Measurements from ENCODE around the gene MDP1.
A peak's percentile ranks its signal among the peaks of the same experiment; 100 is the strongest.

MDP1 gene

DNA sequence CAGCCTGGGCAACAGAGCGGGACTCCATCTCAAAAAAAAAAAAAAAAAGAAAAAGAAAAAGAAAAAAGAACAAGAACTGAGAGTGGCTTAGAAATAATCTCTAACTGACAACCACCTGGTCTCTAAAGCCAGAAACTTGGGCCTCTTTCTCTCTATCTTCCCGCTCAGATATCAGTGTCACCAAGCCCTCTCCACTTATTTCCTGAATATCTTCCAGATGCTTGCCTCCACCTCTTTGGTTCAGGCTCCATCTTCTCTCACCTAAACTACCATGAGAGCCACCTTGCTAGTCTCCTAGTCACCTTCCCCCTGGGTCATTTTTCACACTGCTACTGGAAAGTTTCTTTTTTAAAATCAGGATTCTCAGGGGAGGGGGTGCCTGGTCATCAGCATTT is 18.8 kb downstream of the MDP1 start:
- TF ChIP-seq, protein P1, sequence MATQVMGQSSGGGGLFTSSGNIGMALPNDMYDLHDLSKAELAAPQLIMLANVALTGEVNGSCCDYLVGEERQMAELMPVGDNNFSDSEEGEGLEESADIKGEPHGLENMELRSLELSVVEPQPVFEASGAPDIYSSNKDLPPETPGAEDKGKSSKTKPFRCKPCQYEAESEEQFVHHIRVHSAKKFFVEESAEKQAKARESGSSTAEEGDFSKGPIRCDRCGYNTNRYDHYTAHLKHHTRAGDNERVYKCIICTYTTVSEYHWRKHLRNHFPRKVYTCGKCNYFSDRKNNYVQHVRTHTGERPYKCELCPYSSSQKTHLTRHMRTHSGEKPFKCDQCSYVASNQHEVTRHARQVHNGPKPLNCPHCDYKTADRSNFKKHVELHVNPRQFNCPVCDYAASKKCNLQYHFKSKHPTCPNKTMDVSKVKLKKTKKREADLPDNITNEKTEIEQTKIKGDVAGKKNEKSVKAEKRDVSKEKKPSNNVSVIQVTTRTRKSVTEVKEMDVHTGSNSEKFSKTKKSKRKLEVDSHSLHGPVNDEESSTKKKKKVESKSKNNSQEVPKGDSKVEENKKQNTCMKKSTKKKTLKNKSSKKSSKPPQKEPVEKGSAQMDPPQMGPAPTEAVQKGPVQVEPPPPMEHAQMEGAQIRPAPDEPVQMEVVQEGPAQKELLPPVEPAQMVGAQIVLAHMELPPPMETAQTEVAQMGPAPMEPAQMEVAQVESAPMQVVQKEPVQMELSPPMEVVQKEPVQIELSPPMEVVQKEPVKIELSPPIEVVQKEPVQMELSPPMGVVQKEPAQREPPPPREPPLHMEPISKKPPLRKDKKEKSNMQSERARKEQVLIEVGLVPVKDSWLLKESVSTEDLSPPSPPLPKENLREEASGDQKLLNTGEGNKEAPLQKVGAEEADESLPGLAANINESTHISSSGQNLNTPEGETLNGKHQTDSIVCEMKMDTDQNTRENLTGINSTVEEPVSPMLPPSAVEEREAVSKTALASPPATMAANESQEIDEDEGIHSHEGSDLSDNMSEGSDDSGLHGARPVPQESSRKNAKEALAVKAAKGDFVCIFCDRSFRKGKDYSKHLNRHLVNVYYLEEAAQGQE (IDR thresholded peaks at IDR 0.05; ENCODE audit: insufficient read depth in 1 of 2, low read depth in 2 of 2, low read length in 2 of 2): no peak
- no peak for TF ChIP-seq SIN3A (IDR thresholded peaks at IDR 0.05; ENCODE audit: borderline replicate concordance, insufficient read depth, low read length)
- TF ChIP-seq TAF1 (IDR thresholded peaks at IDR 0.05; ENCODE audit: borderline replicate concordance, insufficient read depth, low read length): no peak
- TF ChIP-seq FOXP2 (optimal IDR thresholded peaks at IDR 0.05; ENCODE audit: borderline replicate concordance, extremely low read depth, extremely low read length, insufficient read depth): no peak
- TF ChIP-seq POLR2AphosphoS5 (IDR thresholded peaks at IDR 0.05; ENCODE audit: low read depth, low read length): no peak

DNA sequence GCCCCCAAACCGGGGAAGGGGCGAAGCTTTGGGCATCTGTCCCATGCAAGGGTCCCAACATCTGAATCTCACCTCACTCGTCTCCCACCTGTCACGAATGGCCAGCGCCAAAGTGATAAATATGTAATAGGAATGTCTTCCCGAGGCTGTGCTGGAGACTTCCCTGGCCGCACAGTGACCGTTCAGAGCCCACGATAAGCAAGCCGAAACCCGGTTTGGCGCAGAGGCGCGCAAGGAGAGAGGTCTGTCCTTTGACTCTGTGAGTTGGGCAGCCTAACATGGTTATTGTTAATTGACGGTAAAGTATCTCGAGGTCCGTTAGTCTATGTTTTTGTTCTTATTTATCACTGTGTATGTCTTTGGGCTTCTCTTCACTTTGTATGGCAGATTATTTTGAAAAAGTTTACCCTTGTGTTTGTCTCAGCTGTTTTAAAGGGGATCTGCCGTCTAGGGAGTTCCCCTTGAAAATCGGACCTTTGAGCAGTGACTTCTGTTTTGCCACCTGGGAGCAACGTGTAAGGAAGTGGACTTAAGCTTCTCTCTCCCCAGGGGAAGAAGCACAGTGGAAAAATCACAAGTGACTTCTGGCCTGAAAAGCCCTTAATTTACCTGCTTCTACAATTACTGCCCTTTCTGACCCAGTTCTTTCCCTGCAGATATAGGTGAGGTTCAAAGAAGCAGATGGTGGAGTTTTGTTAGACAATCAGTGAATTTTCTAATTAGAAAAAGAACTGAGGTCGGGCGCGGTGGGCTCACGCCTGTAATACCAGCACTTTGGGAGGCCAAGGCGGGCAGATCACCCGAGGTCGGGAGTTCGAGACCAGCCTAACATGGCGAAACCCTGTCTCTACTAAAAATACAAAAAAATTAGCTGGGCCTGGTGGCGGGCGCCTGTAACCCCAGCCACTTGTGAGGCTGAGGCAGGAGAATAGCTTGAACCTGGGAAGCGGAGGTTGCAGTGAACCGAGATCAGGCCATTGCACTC is 19.5 kb downstream of the MDP1 start:
- TF ChIP-seq TAF1 (IDR thresholded peaks at IDR 0.05; ENCODE audit: borderline replicate concordance, insufficient read depth, low read length) (no peak), POLR2AphosphoS5 (IDR thresholded peaks at IDR 0.05; ENCODE audit: low read depth, low read length) (no peak), FOXP2 (optimal IDR thresholded peaks at IDR 0.05; ENCODE audit: borderline replicate concordance, extremely low read depth, extremely low read length, insufficient read depth) (no peak), SIN3A (IDR thresholded peaks at IDR 0.05; ENCODE audit: borderline replicate concordance, insufficient read depth, low read length) (no peak)
- TF ChIP-seq, protein P1 (IDR thresholded peaks at IDR 0.05; ENCODE audit: insufficient read depth in 1 of 2, low read depth in 2 of 2, low read length in 2 of 2): no peak

DNA sequence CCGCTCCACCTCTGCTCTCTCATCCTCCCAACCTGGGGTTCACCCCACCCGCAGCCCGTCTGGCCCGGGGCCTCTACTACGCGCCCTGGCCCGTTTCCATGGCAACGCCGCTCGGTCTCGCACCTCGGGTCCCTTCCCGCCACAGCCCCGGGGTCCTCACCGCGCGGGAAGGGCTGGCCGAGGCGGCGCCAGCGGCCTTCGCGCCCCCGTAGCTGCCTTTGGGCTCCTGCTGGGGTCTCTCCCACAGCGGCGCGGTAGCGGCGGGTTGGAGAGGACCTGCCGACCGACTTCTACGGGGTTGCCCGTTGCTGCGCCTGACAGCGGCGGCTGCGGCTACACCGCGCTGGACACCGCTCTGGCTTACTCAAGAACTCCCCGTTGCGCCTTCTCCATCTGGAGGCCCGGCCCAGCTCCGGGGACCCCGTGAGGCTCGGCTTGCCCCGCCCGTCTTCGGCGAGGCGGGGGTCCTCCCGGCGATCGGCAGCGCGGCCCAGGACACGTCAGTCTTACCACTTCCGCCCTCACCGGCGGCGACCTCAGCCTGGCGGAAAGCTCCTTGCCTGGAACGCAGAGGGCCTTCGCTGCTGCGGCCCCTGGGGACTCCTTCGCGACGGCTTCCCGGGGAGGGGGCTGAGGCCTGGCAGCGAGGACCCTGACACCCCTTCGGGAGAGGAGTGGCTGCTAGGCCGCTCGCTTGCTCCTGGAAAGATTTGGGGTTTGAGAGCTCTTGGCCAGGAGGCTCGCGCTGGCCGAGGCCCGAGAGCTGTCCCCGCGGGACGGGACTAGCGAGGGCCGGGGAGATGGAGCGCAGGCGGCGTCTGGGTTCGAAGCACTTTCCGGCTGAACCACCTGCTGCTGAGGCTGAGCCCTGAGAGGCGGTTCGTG is 20.4 kb downstream of the MDP1 start, which contains the start of gene TM9SF1:
TM9SF1 (minus strand) TSS at position 256 of the 885 bp plus-strand sequence. CDS start 422 bp downstream, outside the sequence.
- TF ChIP-seq SIN3A (IDR thresholded peaks at IDR 0.05; ENCODE audit: borderline replicate concordance, insufficient read depth, low read length): 0 out of 2 replicates have a peak, but pooled peaks have one; percentile 31
- peak; percentile 38 for TF ChIP-seq POLR2AphosphoS5 (IDR thresholded peaks at IDR 0.05; ENCODE audit: low read depth, low read length)
- TF ChIP-seq FOXP2 (optimal IDR thresholded peaks at IDR 0.05; ENCODE audit: borderline replicate concordance, extremely low read depth, extremely low read length, insufficient read depth): no peak
- 0 out of 2 replicates have a peak, but pooled peaks have one; percentile 32 for TF ChIP-seq TAF1 (IDR thresholded peaks at IDR 0.05; ENCODE audit: borderline replicate concordance, insufficient read depth, low read length)
- TF ChIP-seq, protein P1 (IDR thresholded peaks at IDR 0.05; ENCODE audit: insufficient read depth in 1 of 2, low read depth in 2 of 2, low read length in 2 of 2): no peak

DNA sequence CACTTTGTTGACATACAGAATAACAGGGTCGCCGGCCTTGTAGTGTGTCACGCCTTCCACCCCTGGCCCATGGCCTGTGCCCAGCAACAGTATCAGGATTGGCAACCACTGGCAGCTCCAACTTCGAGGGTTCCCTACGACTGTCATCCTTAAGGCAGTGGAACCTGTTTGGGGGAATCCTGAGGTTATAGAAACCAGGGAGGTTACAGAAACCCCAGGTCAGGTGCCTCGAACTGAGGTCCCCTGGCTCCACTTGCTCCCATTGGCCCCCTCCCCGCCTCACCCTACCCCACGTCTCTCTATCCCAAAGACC is 21.0 kb downstream of the MDP1 start:
- TF ChIP-seq TAF1 (IDR thresholded peaks at IDR 0.05; ENCODE audit: borderline replicate concordance, insufficient read depth, low read length) (no peak), SIN3A (IDR thresholded peaks at IDR 0.05; ENCODE audit: borderline replicate concordance, insufficient read depth, low read length) (no peak), POLR2AphosphoS5 (IDR thresholded peaks at IDR 0.05; ENCODE audit: low read depth, low read length) (no peak), FOXP2 (optimal IDR thresholded peaks at IDR 0.05; ENCODE audit: borderline replicate concordance, extremely low read depth, extremely low read length, insufficient read depth) (no peak)
- TF ChIP-seq, protein P1 (IDR thresholded peaks at IDR 0.05; ENCODE audit: insufficient read depth in 1 of 2, low read depth in 2 of 2, low read length in 2 of 2): no peak
